IPS-18c (cell line): ENCODE results near the gene COL4A1.

ENCODE experiments used
- H3K4me3 ChIP-seq: 2 replicates; pipeline ENCODE4 v1.7.0; 2013; ENCODE audit warnings: low read depth, mild to moderate bottlenecking, low read length, moderate library complexity; ENCODE audit not compliant: insufficient read depth
- H3K9me3 ChIP-seq: one replicate; pipeline ENCODE4 v1.6.1; 2013; ENCODE audit warnings: mild to moderate bottlenecking, low read length, moderate library complexity; ENCODE audit not compliant: control insufficient read depth, insufficient read depth

Gene COL4A1

GRCh38 chr13:110108348-110109139 is 198.4 kb downstream of the COL4A1 start:
- no peaks in the 10 kb centered on the region for H3K9me3 ChIP-seq
- H3K4me3 ChIP-seq: no peak overlapping the region

GRCh38 chr13:110107568-110108347 is 199.2 kb downstream of the COL4A1 start:
- no peaks in the 10 kb centered on the region for H3K9me3 ChIP-seq
- no peak overlapping the region for H3K4me3 ChIP-seq

GRCh38 chr13:110106726-110107125 is 200.2 kb downstream of the COL4A1 start:
- H3K4me3 ChIP-seq: no peak overlapping the region
- no peaks in the 10 kb centered on the region for H3K9me3 ChIP-seq

GRCh38 chr13:110105136-110105535 is 201.8 kb downstream of the COL4A1 start:
- Histone ChIP-seq H3K4me3 (no peak overlapping the region), H3K9me3 (no peaks in the 10 kb centered on the region)

GRCh38 chr13:110103534-110103933 is 203.4 kb downstream of the COL4A1 start:
- H3K9me3 ChIP-seq: no peaks in the 10 kb centered on the region

GRCh38 chr13:110103026-110103425 is 203.9 kb downstream of the COL4A1 start:
- no peaks in the 10 kb centered on the region for H3K9me3 ChIP-seq
- no peak overlapping the region for H3K4me3 ChIP-seq

More at GRCh38 chr13:110103534-110103933, 203.4 kb downstream of the COL4A1 start:
- no peak overlapping the region for H3K4me3 ChIP-seq

GRCh38 chr13:110102053-110102452 is 204.9 kb downstream of the COL4A1 start:
- no peak overlapping the region for H3K4me3 ChIP-seq
- H3K9me3 ChIP-seq: no peaks in the 10 kb centered on the region

- H3K4me3 ChIP-seq: no peak overlapping the region
- no peaks in the 10 kb centered on the region for H3K9me3 ChIP-seq
These were observed 207.0 kb downstream of the COL4A1 start for GRCh38 chr13:110099922-110100321.
